HG03159 (cell line): ENCODE measurements around the gene SH3PXD2A.

ENCODE experiments used
- ATAC-seq: cut with Tn5 transposase; IDR thresholded peaks from one replicate; pipeline ENCODE4 v1.9.1; 2021; ENCODE audit warnings: mild to moderate bottlenecking, moderate library complexity; ENCODE audit not compliant: unreplicated experiment

Gene SH3PXD2A

GRCh38 chr10:103711351-103711994, 143.9 kb downstream of the SH3PXD2A start:
- ATAC-seq, result no peak

GRCh38 chr10:103710490-103710889, 144.9 kb downstream of the SH3PXD2A start:
- no peak for ATAC-seq

- no peak for ATAC-seq
Observed at GRCh38 chr10:103709341-103709920, 145.9 kb downstream of the SH3PXD2A start.

- no peak for ATAC-seq
Observed at GRCh38 chr10:103708627-103709288, 146.6 kb downstream of the SH3PXD2A start.

GRCh38 chr10:103707956-103708626, 147.3 kb downstream of the SH3PXD2A start:
- no peak for ATAC-seq

- no peak for ATAC-seq
Observed at GRCh38 chr10:103706762-103707161, 148.6 kb downstream of the SH3PXD2A start.

GRCh38 chr10:103706047-103706446, 149.3 kb downstream of the SH3PXD2A start:
- ATAC-seq, result no peak

GRCh38 chr10:103703941-103704919, 151.1 kb downstream of the SH3PXD2A start:
- ATAC-seq, result no peak

GRCh38 chr10:103701380-103702222, 153.8 kb downstream of the SH3PXD2A start:
- no peak for ATAC-seq

GRCh38 chr10:103700436-103700715, 155.0 kb downstream of the SH3PXD2A start:
- ATAC-seq, result no peak

GRCh38 chr10:103699611-103700435, 155.6 kb downstream of the SH3PXD2A start:
- ATAC-seq, result no peak

GRCh38 chr10:103698266-103698665, 157.1 kb downstream of the SH3PXD2A start:
- no peak for ATAC-seq

- no peak for ATAC-seq
Observed at GRCh38 chr10:103697787-103698186, 157.6 kb downstream of the SH3PXD2A start.

- peak; percentile 36 for ATAC-seq
Observed at GRCh38 chr10:103696411-103697145, 158.8 kb downstream of the SH3PXD2A start.

GRCh38 chr10:103696094-103696410, 159.3 kb downstream of the SH3PXD2A start:
- ATAC-seq, result no peak

GRCh38 chr10:103695584-103696005, 159.8 kb downstream of the SH3PXD2A start:
- ATAC-seq, result no peak

- no peak for ATAC-seq
Observed at GRCh38 chr10:103693812-103694205, 161.6 kb downstream of the SH3PXD2A start.
